Endometrium (tissue), 2 donors: ENCODE data around the gene MDFIC2.
"Not testable (repeated sequence)": the region's sequence is repeated elsewhere in the genome, so short reads cannot be mapped to it uniquely, and the experiment has no call there.

Experiments
- FAIRE-seq: peaks from 2 replicates; lab custom pipeline; 2012; peaks lifted over from hg19 to GRCh38; lab: Jason Lieb, UNC
- donor health status: control.
- donor health status: control.

MDFIC2 gene

GRCh38 chr3:70256566-70256965 is 55.9 kb downstream of the MDFIC2 start:
- FAIRE-seq: no peak

- FAIRE-seq: no peak
Observed at GRCh38 chr3:70250492-70250891, 61.9 kb downstream of the MDFIC2 start.

GRCh38 chr3:70249509-70250160 is 62.8 kb downstream of the MDFIC2 start:
- FAIRE-seq: no peak

- no peak for FAIRE-seq
Observed at GRCh38 chr3:70248856-70249255, 63.6 kb downstream of the MDFIC2 start.

- no peak for FAIRE-seq
Observed at GRCh38 chr3:70247955-70248354, 64.5 kb downstream of the MDFIC2 start.

- FAIRE-seq: no peak
Observed at GRCh38 chr3:70245746-70246525, 66.5 kb downstream of the MDFIC2 start.

GRCh38 chr3:70244422-70244821 is 68.0 kb downstream of the MDFIC2 start:
- no peak for FAIRE-seq

GRCh38 chr3:70242297-70242882 is 70.0 kb downstream of the MDFIC2 start:
- FAIRE-seq: no peak

- no peak for FAIRE-seq
Observed at GRCh38 chr3:70233812-70234211, 78.6 kb downstream of the MDFIC2 start.

- no peak for FAIRE-seq
Observed at GRCh38 chr3:70233112-70233511, 79.3 kb downstream of the MDFIC2 start.

GRCh38 chr3:70231266-70231701 is 81.2 kb downstream of the MDFIC2 start:
- FAIRE-seq: no peak

GRCh38 chr3:70227437-70227836 is 85.0 kb downstream of the MDFIC2 start:
- no peak for FAIRE-seq

GRCh38 chr3:70225146-70225545 is 87.3 kb downstream of the MDFIC2 start:
- FAIRE-seq: no peak

- no peak for FAIRE-seq
Observed at GRCh38 chr3:70224337-70224736, 88.1 kb downstream of the MDFIC2 start.

- FAIRE-seq: no peak
Observed at GRCh38 chr3:70218471-70218870, 94.0 kb downstream of the MDFIC2 start.

- not testable (repeated sequence) for FAIRE-seq
Observed at GRCh38 chr3:70211274-70211673, 101.2 kb downstream of the MDFIC2 start.

GRCh38 chr3:70201975-70202374 is 110.5 kb downstream of the MDFIC2 start:
- no peak for FAIRE-seq

GRCh38 chr3:70189884-70190473 is 122.5 kb downstream of the MDFIC2 start:
- no peak for FAIRE-seq

GRCh38 chr3:70186221-70186620 is 126.2 kb downstream of the MDFIC2 start:
- no peak for FAIRE-seq

GRCh38 chr3:70185661-70186060 is 126.8 kb downstream of the MDFIC2 start:
- FAIRE-seq: no peak

GRCh38 chr3:70183781-70184504 is 128.5 kb downstream of the MDFIC2 start:
- no peak for FAIRE-seq

- no peak for FAIRE-seq
Observed at GRCh38 chr3:70182166-70182565, 130.3 kb downstream of the MDFIC2 start.
